Common myeloid progenitor, CD34-positive (primary cell): ENCODE measurements around the gene CDK14.

Source experiments
- CTCF ChIA-PET: fragments of 350-600 bp; sonication (Branson Sonifier 250); formaldehyde crosslinking; loops from one replicate; lab custom pipeline; 2021; ENCODE audit warnings: antibody characterized with exemption; lab: Charles Lee
- POLR2A ChIA-PET: fragments of 350-600 bp; sonication (Branson Sonifier 250); formaldehyde crosslinking; loops from one replicate; lab custom pipeline; 2021; ENCODE audit warnings: antibody characterized with exemption; lab: Charles Lee
- DNase-seq, 3 donors: peaks; one replicate each; pipeline versions ENCODE4 v3.0.0 to v3.0.0-alpha.2; 2013
- H3K27ac ChIP-seq, 2 experiments: 1 replicate in 1 of 2; 2 replicates in 1 of 2; pipeline ENCODE4 v1.7.0; 2013; ENCODE audit warnings: inconsistent platforms in 2 of 2, low read length in 2 of 2, mild to moderate bottlenecking in 2 of 2, low read depth in 1 of 2, moderate library complexity in 1 of 2; ENCODE audit not compliant: severe bottlenecking in 2 of 2, insufficient read depth in 1 of 2, poor library complexity in 1 of 2
- H3K27me3 ChIP-seq, 5 experiments: replicated peaks in 2 of 5; 1 replicate in 3 of 5; 2 replicates in 2 of 5; pipeline versions ENCODE4 v1.6.1 to v1.7.0; 2013; ENCODE audit warnings: low read length in 4 of 5, mild to moderate bottlenecking in 2 of 5, moderate library complexity in 2 of 5, inconsistent platforms in 1 of 5; ENCODE audit not compliant: insufficient read depth in 5 of 5, control insufficient read depth in 4 of 5
- H3K36me3 ChIP-seq, 4 experiments: 1 replicate in 2 of 4; 2 replicates in 2 of 4; pipeline versions ENCODE4 v1.6.1 to v1.7.0; 2013; ENCODE audit warnings: low read length in 3 of 4, control low read depth in 1 of 4, mild to moderate bottlenecking in 1 of 4; ENCODE audit not compliant: control insufficient read depth in 4 of 4, insufficient read depth in 4 of 4
- H3K4me1 ChIP-seq, 4 experiments: 1 replicate in 3 of 4; 2 replicates in 1 of 4; pipeline versions ENCODE4 v1.6.1 to v1.7.1; 2013; ENCODE audit warnings: low read length in 3 of 4, mild to moderate bottlenecking in 3 of 4, control low read depth in 1 of 4, inconsistent platforms in 1 of 4, moderate library complexity in 1 of 4; ENCODE audit not compliant: control insufficient read depth in 4 of 4, insufficient read depth in 4 of 4; ENCODE audit errors: control extremely low read depth in 1 of 4
- H3K4me3 ChIP-seq, 7 experiments: 1 replicate in 4 of 7; 2 replicates in 3 of 7; pipeline versions ENCODE4 v1.5.1 to v1.7.0; 2013; ENCODE audit warnings: mild to moderate bottlenecking in 7 of 7, low read length in 6 of 7, moderate library complexity in 6 of 7, inconsistent platforms in 2 of 7, low read depth in 2 of 7, control low read depth in 1 of 7; ENCODE audit not compliant: insufficient read depth in 4 of 7, control insufficient read depth in 1 of 7; ENCODE audit errors: extremely low read depth in 1 of 7
- H3K9me3 ChIP-seq, 5 experiments: 1 replicate in 4 of 5; 2 replicates in 1 of 5; pipeline versions ENCODE4 v1.6.1 to v1.7.1; 2013; ENCODE audit warnings: low read length in 4 of 5, mild to moderate bottlenecking in 2 of 5, inconsistent platforms in 1 of 5, low read depth in 1 of 5, moderate library complexity in 1 of 5; ENCODE audit not compliant: control insufficient read depth in 4 of 5, insufficient read depth in 2 of 5; ENCODE audit errors: control extremely low read depth in 1 of 5
- WGBS: methylation state at CpG from one replicate; pipeline ENCODE4 v1.1.5; 2013; ENCODE audit not compliant: insufficient coverage; 5-methylcytosine and 5-hydroxymethylcytosine counted together

Gene CDK14

DNA sequence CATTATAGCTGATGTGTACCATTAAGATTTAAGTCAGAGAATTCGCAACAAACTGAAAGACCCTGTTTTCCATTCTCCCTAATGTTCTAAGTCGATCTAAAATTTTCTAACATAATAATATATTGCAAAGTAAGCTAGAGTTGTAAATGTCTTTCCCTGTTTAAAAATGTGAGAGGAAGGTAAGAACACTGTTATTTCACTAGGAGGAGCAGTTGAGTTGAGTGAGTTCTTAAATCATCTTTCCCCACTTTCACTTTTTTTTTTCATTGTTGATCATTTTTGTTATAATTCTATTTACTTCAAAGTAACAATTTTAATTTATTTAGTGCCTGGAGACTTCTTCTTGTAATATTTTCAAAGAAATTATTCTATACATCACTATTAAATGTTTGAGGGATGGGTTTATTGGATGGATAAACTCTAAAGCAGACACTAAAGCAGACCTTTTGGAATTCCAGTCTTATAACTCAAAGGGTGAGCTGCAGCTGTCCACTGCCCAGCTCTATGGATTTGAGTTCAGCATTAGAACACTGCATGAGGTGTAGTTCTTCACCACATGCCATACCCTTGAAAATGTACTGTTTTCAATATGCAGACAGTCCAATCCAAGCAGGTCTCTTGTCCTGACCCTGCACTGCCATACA is 486.9 kb downstream of the CDK14 start:
- no peaks in the 10 kb centered on the region for H3K4me1 ChIP-seq
- WGBS: no CpG with 5 or more reads among the region's 2 CpGs
- no peak overlapping the region for H3K27ac ChIP-seq
- H3K36me3 ChIP-seq: peaks cover 0 to 5% (median 0%) of the 10 kb centered on the region in 4 experiments
- H3K4me3 ChIP-seq: no peak overlapping the region
- DNase-seq: peak; percentile 29 to 46 (median 36)
- ChIA-PET CTCF (interaction anchor here (0.5 to 1.0 kb wide), 4 partner anchors 10 to 877 kb away, joined by 3 to 4 read pairs (median 3); no protein-coding TSS in a partner anchor), POLR2A (no interaction called here)
- H3K27me3 ChIP-seq: no peaks in the 10 kb centered on the region
- H3K9me3 ChIP-seq: no peaks in the 10 kb centered on the region

GRCh38 chr7:91083855-91084644 is 487.9 kb downstream of the CDK14 start:
- no peaks in the 10 kb centered on the region for H3K9me3 ChIP-seq
- no peak overlapping the region for H3K27ac ChIP-seq
- CTCF ChIA-PET: interaction anchor here (1.1 to 1.3 kb wide), 3 partner anchors 12 to 700 kb away, joined by 3 to 4 read pairs (median 3); no protein-coding TSS in a partner anchor
- peak in 1 of 3 donors; percentile 9 for DNase-seq
- no peak overlapping the region for H3K4me3 ChIP-seq
- peaks cover 0 to 5% (median 0%) of the 10 kb centered on the region in 4 experiments for H3K36me3 ChIP-seq
- no CpG with 5 or more reads among the region's 3 CpGs for WGBS
- H3K4me1 ChIP-seq: no peaks in the 10 kb centered on the region
- H3K27me3 ChIP-seq: no peaks in the 10 kb centered on the region
- POLR2A ChIA-PET: interaction anchor here (0.8 kb wide), 1 partner anchor 699 kb away, joined by 3 read pairs; no protein-coding TSS in a partner anchor

GRCh38 chr7:91085175-91085574 is 489.1 kb downstream of the CDK14 start:
- Histone ChIP-seq H3K4me1 (peaks cover 0 to 3% (median 0%) of the 10 kb centered on the region in 4 experiments), H3K4me3 (no peak overlapping the region), H3K36me3 (peaks cover 0 to 5% (median 0%) of the 10 kb centered on the region in 4 experiments), H3K27me3 (no peaks in the 10 kb centered on the region), H3K9me3 (no peaks in the 10 kb centered on the region), H3K27ac (no peak overlapping the region)
- 83% methylated on average over 4 of the region's 4 CpGs for WGBS
- POLR2A ChIA-PET: no interaction called here
- DNase-seq: no peak
- CTCF ChIA-PET: interaction anchor here (1.1 to 1.3 kb wide), 2 partner anchors 13 to 699 kb away, joined by 3 read pairs; no protein-coding TSS in a partner anchor

- Histone ChIP-seq H3K27ac (no peak overlapping the region), H3K36me3 (peaks cover 0 to 5% (median 0%) of the 10 kb centered on the region in 4 experiments), H3K27me3 (no peaks in the 10 kb centered on the region), H3K9me3 (no peaks in the 10 kb centered on the region), H3K4me1 (peaks cover 0 to 3% (median 0%) of the 10 kb centered on the region in 4 experiments), H3K4me3 (no peak overlapping the region)
- POLR2A ChIA-PET: no interaction called here
- CTCF ChIA-PET: interaction anchor here (1.1 to 1.8 kb wide), 3 partner anchors 161 to 700 kb away, joined by 3 to 7 read pairs (median 3); no protein-coding TSS in a partner anchor
- no peak for DNase-seq
- WGBS: 100% methylated on average over 2 of the region's 4 CpGs
These were observed 490.1 kb downstream of the CDK14 start for GRCh38 chr7:91086200-91086599.

- no peak overlapping the region for H3K4me3 ChIP-seq
- no peaks in the 10 kb centered on the region for H3K9me3 ChIP-seq
- H3K27ac ChIP-seq: no peak overlapping the region
- DNase-seq: no peak
- H3K36me3 ChIP-seq: peaks cover 0 to 5% (median 0%) of the 10 kb centered on the region in 4 experiments
- WGBS: 86% methylated on average over 1 of the region's 1 CpG
- ChIA-PET CTCF (no interaction called here), POLR2A (no interaction called here)
- peaks cover 0 to 3% (median 0%) of the 10 kb centered on the region in 4 experiments for H3K4me1 ChIP-seq
- H3K27me3 ChIP-seq: no peaks in the 10 kb centered on the region
These were observed 492.0 kb downstream of the CDK14 start for GRCh38 chr7:91088156-91088555.

DNA sequence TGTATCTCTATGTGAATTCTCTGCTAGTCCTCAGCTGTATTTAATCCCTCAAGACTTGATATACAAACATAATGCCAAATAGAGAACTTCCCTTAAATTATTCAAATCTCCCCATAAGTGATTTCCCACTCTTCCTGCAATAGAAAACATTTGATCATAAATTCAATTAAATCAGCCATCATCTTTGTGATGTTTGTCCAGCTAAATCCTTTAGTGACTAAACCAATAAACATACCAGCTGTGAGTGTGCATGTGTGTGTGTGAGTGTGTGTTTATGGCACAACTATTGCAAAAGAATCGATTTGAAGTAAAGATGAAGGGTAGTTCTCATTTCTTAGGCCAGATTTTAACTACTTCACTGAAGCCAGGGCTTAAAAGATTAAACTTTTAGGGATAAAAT is 492.6 kb downstream of the CDK14 start:
- CTCF ChIA-PET: interaction anchor here (1.8 kb wide), 1 partner anchor 695 kb away, joined by 8 read pairs; no protein-coding TSS in a partner anchor
- Histone ChIP-seq H3K27ac (no peak overlapping the region), H3K36me3 (peaks cover 0 to 5% (median 0%) of the 10 kb centered on the region in 4 experiments), H3K9me3 (no peaks in the 10 kb centered on the region), H3K27me3 (no peaks in the 10 kb centered on the region), H3K4me3 (no peak overlapping the region), H3K4me1 (peaks cover 0 to 3% (median 0%) of the 10 kb centered on the region in 4 experiments)
- no peak for DNase-seq
- 100% methylated on average over 1 of the region's 1 CpG for WGBS
- POLR2A ChIA-PET: no interaction called here
